GM23248 (cell line): ENCODE results near the gene EZH2. TPM values are rescaled to one million over a fixed set of nuclear protein-coding genes. Genes with fewer than 3 reads are reported as not detected.

Source experiments
- DNase-seq: peaks from one replicate; pipeline ENCODE4 v3.0.0-alpha.2; 2015
- H2AFZ ChIP-seq: fragments of 200-600 bp; sonication (generic); 2 replicates; pipeline ENCODE4 v1.6.1; 2016; ENCODE audit warnings: antibody characterized with exemption
- H3F3A ChIP-seq: fragments of 200-600 bp; sonication (generic); 2 replicates; pipeline ENCODE4 v1.6.1; 2016; ENCODE audit warnings: mild to moderate bottlenecking, antibody characterized with exemption, mixed run types; ENCODE audit not compliant: insufficient read depth
- H3K27ac ChIP-seq: fragments of 200-600 bp; sonication (generic); 2 replicates; pipeline ENCODE4 v1.5.1; 2016; ENCODE audit warnings: mild to moderate bottlenecking
- H3K27me3 ChIP-seq: fragments of 200-600 bp; sonication (generic); replicated peaks from 2 replicates; pipeline ENCODE4 v1.6.1; 2016; ENCODE audit warnings: mild to moderate bottlenecking; ENCODE audit not compliant: insufficient read depth
- H3K36me3 ChIP-seq: fragments of 200-600 bp; sonication (generic); 2 replicates; pipeline ENCODE4 v1.6.1; 2016; ENCODE audit warnings: low read depth, mild to moderate bottlenecking
- H3K4me1 ChIP-seq: fragments of 200-600 bp; sonication (generic); 2 replicates; pipeline ENCODE4 v1.6.1; 2016; ENCODE audit warnings: mild to moderate bottlenecking; ENCODE audit not compliant: insufficient read depth
- H3K4me2 ChIP-seq: fragments of 200-600 bp; sonication (generic); one replicate; pipeline ENCODE4 v1.6.1; 2016; ENCODE audit warnings: mild to moderate bottlenecking; ENCODE audit not compliant: unreplicated experiment
- H3K4me3 ChIP-seq: fragments of 200-600 bp; sonication (generic); 2 replicates; pipeline ENCODE4 v1.5.1; 2016; ENCODE audit warnings: mild to moderate bottlenecking
- H3K79me2 ChIP-seq: fragments of 200-600 bp; sonication (generic); 2 replicates; pipeline ENCODE4 v1.6.1; 2016; ENCODE audit warnings: mild to moderate bottlenecking; ENCODE audit not compliant: insufficient read depth
- H3K9ac ChIP-seq: fragments of 200-600 bp; sonication (generic); 2 replicates; pipeline ENCODE4 v1.6.1; 2016; ENCODE audit warnings: mild to moderate bottlenecking
- H3K9me2 ChIP-seq: fragments of 200-600 bp; sonication (generic); 2 replicates; pipeline ENCODE4 v1.6.1; 2016; ENCODE audit warnings: mixed run types, mild to moderate bottlenecking, moderate library complexity; ENCODE audit not compliant: insufficient read depth
- H3K9me3 ChIP-seq: fragments of 200-600 bp; sonication (generic); one replicate; pipeline ENCODE4 v1.6.1; 2017; ENCODE audit warnings: low read depth
- H4K20me1 ChIP-seq: fragments of 200-600 bp; sonication (generic); 2 replicates; pipeline ENCODE4 v1.6.0; 2016; ENCODE audit not compliant: insufficient read depth
- EZH2 ChIP-seq: fragments of 200-600 bp; sonication (generic); IDR thresholded peaks from 2 replicates; pipeline ENCODE4 v1.6.1; 2018; ENCODE audit warnings: antibody characterized with exemption, mild to moderate bottlenecking; ENCODE audit not compliant: insufficient read depth, poor library complexity, severe bottlenecking
- EZH2phosphoT487 ChIP-seq: fragments of 200-600 bp; sonication (generic); IDR thresholded peaks from 2 replicates; pipeline ENCODE4 v1.6.1; 2018; ENCODE audit warnings: antibody characterized with exemption, moderate library complexity, mild to moderate bottlenecking, low read depth; ENCODE audit not compliant: insufficient read depth
- WGBS, 2 experiments: methylation state at CpG; one replicate each; pipeline ENCODE4 v1.1.6; 2015 to 2017; ENCODE audit warnings: low lambda C conversion rate in 2 of 2, low coverage in 1 of 2; ENCODE audit errors: missing lambda C conversion rate in 2 of 2; 5-methylcytosine and 5-hydroxymethylcytosine counted together
- in situ Hi-C: fragments of 300-500 bp; cut with MboI; formaldehyde crosslinking; loops from 2 replicates; pipeline ENCODE4 v1.15.0; 2020
- polyA plus RNA-seq: library from polyadenylated mRNA; unstranded; fragments of >200 nt; fragmentation: Nextera tagmentation; extraction: Ambion mirVana; gene quantifications from 2 replicates; pipeline ENCODE4 v1.2.1, GENCODE V29; 2016
- total RNA-seq: library from RNA; depleted of rRNA; stranded (reverse); fragments of >200 nt; shearing (Covaris generic); gene quantifications from 2 replicates; pipeline ENCODE4 v1.2.3, GENCODE V29; 2014

EZH2 gene
- total and polyA plus RNA-seq, 2 experiments from 2014 or later, result 7.6 to 9.6 TPM

DNA sequence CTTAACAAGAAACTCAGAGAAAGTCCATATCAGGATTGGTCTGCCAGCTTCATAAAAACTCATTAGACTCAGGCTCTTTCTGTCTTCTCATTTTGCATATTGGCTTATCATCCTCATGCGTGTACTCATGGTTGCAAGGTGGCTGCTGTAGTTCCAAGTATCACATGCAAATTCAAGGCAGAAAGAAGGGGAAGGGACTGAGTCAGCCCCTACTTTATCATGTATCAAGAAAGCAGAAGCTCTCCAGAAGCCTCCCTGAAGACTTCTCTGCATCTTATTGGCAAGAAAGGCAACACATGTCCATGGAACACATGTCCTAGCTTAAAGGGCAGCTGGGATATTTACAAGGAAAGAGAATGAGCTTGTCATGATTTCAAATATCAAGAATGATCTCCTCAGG, 19.4 kb upstream of the EZH2 start:
- no peak overlapping the region for H3K4me2 ChIP-seq
- H3K4me3 ChIP-seq, result no peak overlapping the region
- no peaks in the 10 kb centered on the region for H4K20me1 ChIP-seq
- 81 to 90% methylated on average over 1 of the region's 1 CpG for WGBS, 2 experiments
- no peak overlapping the region for H3K27ac ChIP-seq
- no peak for DNase-seq
- in situ Hi-C loops, result no loop called here
- no peaks in the 10 kb centered on the region for H3K36me3 ChIP-seq
- TF ChIP-seq EZH2phosphoT487 (no peak), EZH2 (no peak)
- no peaks in the 10 kb centered on the region for H3K4me1 ChIP-seq
- no peak overlapping the region for H2AFZ ChIP-seq
- no peaks in the 10 kb centered on the region for H3K9me2 ChIP-seq
- no peaks in the 10 kb centered on the region for H3K79me2 ChIP-seq
- no peaks in the 10 kb centered on the region for H3F3A ChIP-seq
- H3K9ac ChIP-seq, result no peak overlapping the region
- peaks cover 6% of the 10 kb centered on the region; the same call in 1 of the 2 replicates for H3K27me3 ChIP-seq
- H3K9me3 ChIP-seq, result no peaks in the 10 kb centered on the region

DNA sequence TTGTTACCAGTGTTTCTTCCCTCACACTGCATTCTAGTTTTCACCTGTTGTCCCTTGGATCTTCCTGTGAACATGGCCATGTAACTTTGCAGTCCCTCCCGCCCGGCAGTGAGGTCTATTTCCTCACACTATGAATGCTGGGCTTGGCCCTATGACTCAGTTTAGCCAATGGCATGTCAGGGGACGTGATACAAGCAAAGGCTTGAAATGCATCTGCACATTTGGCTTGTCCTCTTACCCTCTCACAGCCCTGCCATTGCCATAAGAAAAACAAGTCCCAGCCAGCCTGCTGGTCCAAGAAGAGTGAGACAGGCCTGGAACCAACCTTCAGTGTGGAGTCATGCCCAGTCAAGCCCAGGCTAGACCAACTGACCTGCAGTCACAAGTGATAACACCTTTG, 17.1 kb upstream of the EZH2 start:
- no peak overlapping the region for H3K9ac ChIP-seq
- 56 to 66% methylated on average over 3 of the region's 3 CpGs for WGBS, 2 experiments
- H4K20me1 ChIP-seq, result no peaks in the 10 kb centered on the region
- no peak for DNase-seq
- H3K9me2 ChIP-seq, result no peaks in the 10 kb centered on the region
- no peaks in the 10 kb centered on the region for H3F3A ChIP-seq
- no peak overlapping the region for H3K4me2 ChIP-seq
- H3K36me3 ChIP-seq, result no peaks in the 10 kb centered on the region
- no peak overlapping the region for H3K4me3 ChIP-seq
- no peaks in the 10 kb centered on the region for H3K4me1 ChIP-seq
- TF ChIP-seq EZH2, result no peak
- no peak for TF ChIP-seq EZH2phosphoT487
- in situ Hi-C loops, result no loop called here
- H3K27me3 ChIP-seq, result 0 out of 2 replicates have a peak, but pooled peaks cover 6% of the 10 kb centered on the region
- H2AFZ ChIP-seq, result no peak overlapping the region
- H3K79me2 ChIP-seq, result no peaks in the 10 kb centered on the region
- no peaks in the 10 kb centered on the region for H3K9me3 ChIP-seq
- no peak overlapping the region for H3K27ac ChIP-seq

DNA sequence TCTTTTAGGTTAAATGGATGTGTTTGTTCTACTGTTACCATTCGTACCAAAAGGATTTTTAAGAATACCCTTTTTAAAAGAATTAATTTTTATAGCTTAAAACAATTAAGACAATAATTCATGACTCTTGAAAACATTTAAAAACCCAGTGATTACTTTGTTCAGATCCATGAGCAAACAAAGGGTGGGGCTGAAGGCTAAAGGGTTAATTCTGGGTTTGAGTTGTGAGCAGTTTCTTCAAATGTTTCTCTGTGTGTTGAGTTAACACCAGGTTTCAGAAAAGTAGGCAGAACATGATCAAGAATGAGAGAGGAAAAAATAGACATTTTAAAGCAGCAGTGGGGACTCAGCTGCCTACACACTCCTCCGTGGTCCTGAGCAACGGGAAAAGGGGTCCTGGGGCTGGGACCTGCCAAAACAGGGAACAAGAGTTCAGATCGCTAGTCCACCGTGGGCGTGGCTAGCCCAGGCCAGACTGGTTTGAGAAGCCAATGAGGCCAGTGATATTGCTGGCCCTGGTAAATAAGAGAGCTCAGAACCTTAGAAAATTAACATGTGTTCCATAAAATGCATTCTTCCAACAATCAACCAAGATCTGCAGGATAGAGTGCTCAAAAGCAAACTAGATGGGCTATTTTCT, 14.9 kb upstream of the EZH2 start:
- Histone ChIP-seq H3K27ac (no peak overlapping the region), H3K4me1 (peaks cover 18% of the 10 kb centered on the region), H3K4me2 (no peak overlapping the region), H3K36me3 (no peaks in the 10 kb centered on the region), H3K9me2 (no peaks in the 10 kb centered on the region), H3F3A (peaks cover 5% of the 10 kb centered on the region), H3K9ac (no peak overlapping the region), H3K4me3 (no peak overlapping the region), H2AFZ (no peak overlapping the region), H3K9me3 (no peaks in the 10 kb centered on the region), H4K20me1 (no peaks in the 10 kb centered on the region), H3K79me2 (no peaks in the 10 kb centered on the region), H3K27me3 (no peaks in the 10 kb centered on the region)
- no peak for TF ChIP-seq EZH2
- no peak for TF ChIP-seq EZH2phosphoT487
- in situ Hi-C loops, result no loop called here
- 25% methylated on average over 6 of the region's 6 CpGs for WGBS, 2 experiments
- no peak for DNase-seq

DNA sequence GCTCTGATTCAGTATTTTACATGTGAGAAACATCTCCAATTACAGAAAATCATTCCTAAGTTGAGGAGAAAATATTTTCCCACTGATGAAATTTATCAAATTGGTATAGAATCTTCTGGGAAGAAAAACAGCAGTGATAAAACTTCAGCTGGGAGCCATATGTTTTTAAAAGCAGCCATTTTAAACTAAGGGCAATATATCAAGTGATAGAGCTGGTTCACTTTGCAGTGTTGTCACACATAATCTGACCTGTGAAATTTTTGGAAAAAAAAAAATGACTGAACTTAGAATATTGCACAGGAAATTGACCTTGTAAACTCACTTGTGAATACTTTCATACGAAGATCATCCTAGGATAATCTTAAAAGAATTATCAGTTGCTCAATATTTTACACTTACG, 10.5 kb upstream of the EZH2 start:
- H3K79me2 ChIP-seq, result no peaks in the 10 kb centered on the region
- peak; percentile 44 for DNase-seq
- peak overlapping the region; percentile 57 for H3K4me3 ChIP-seq
- no peaks in the 10 kb centered on the region for H3K9me2 ChIP-seq
- peak overlapping the region; percentile 26; the same call in 1 of the 2 replicates for H3K9ac ChIP-seq
- H4K20me1 ChIP-seq, result no peaks in the 10 kb centered on the region
- peak overlapping the region; percentile 59 for H2AFZ ChIP-seq
- no peaks in the 10 kb centered on the region for H3K9me3 ChIP-seq
- TF ChIP-seq EZH2, result no peak
- TF ChIP-seq EZH2phosphoT487, result no peak
- in situ Hi-C loops, result no loop called here
- WGBS, 2 experiments, result 2 to 7% methylated on average over 2 of the region's 2 CpGs
- H3K4me2 ChIP-seq, result peak overlapping the region; percentile 69
- H3K36me3 ChIP-seq, result no peaks in the 10 kb centered on the region
- H3K27me3 ChIP-seq, result no peaks in the 10 kb centered on the region
- H3K27ac ChIP-seq, result no peak overlapping the region
- peaks cover 18% of the 10 kb centered on the region for H3K4me1 ChIP-seq
- H3F3A ChIP-seq, result peaks cover 5% of the 10 kb centered on the region
